HL-60 (cell line): ENCODE data around the gene PNMA1.

ENCODE experiments used
- DNase-seq, 2 experiments: peaks; one replicate each; pipeline ENCODE4 v3.0.0-alpha.2; 2010 to 2020; ENCODE audit warnings: low read depth in 1 of 2, low spot score in 1 of 2
- H3K27ac ChIP-seq: fragments of 250-450 bp; sonication (Bioruptor Pico); replicated peaks from 2 replicates; pipeline ENCODE4 v1.5.1; 2020; ENCODE audit warnings: mild to moderate bottlenecking, moderate library complexity
- H3K27me3 ChIP-seq: fragments of 250-450 bp; sonication (Bioruptor Pico); 2 replicates; pipeline ENCODE4 v1.5.1; 2021; ENCODE audit warnings: mild to moderate bottlenecking, moderate library complexity; ENCODE audit not compliant: insufficient read depth, poor library complexity, severe bottlenecking
- H3K4me3 ChIP-seq: replicated peaks from 2 replicates; pipeline ENCODE4 v1.5.1; 2011; ENCODE audit warnings: mild to moderate bottlenecking, control low read depth, low read length; ENCODE audit not compliant: insufficient read depth
- CTCF ChIP-seq: IDR thresholded peaks from one replicate; pipeline ENCODE4 v1.5.1; 2011; ENCODE audit warnings: low read length, control low read depth, inconsistent platforms; ENCODE audit not compliant: insufficient read depth
- GABPA ChIP-seq: IDR thresholded peaks from 2 replicates; pipeline ENCODE4 v1.6.1; 2012; ENCODE audit warnings: low read depth
- POLR2AphosphoS5 ChIP-seq: IDR thresholded peaks from 2 replicates; pipeline ENCODE4 v1.6.1; 2012; ENCODE audit warnings: low read depth
- REST ChIP-seq: IDR thresholded peaks from 2 replicates; pipeline ENCODE4 v1.6.1; 2012; ENCODE audit warnings: low read depth; ENCODE audit not compliant: insufficient replicate concordance
- SPI1 ChIP-seq: IDR thresholded peaks from 2 replicates; pipeline ENCODE4 v1.6.1; 2012; ENCODE audit warnings: low read depth, mild to moderate bottlenecking, borderline replicate concordance

PNMA1 gene

GRCh38 chr14:73753124-73753886 is 39.1 kb upstream of the PNMA1 start:
- Histone ChIP-seq H3K4me3 (peak overlapping the region; percentile 6; the same call in 1 of the 2 replicates), H3K27me3 (no peaks in the 10 kb centered on the region), H3K27ac (peak overlapping the region; percentile 95)
- DNase-seq, result peak in 1 of 2 experiments; percentile 71
- TF ChIP-seq GABPA (0 out of 2 replicates have a peak, but pooled peaks have one; percentile 20), CTCF (no peak), SPI1 (peak; percentile 12; the same call in 1 of the 2 replicates), REST (no peak), POLR2AphosphoS5 (peak; percentile 65)

- Histone ChIP-seq H3K4me3 (no peak overlapping the region), H3K27ac (peak overlapping the region; percentile 95), H3K27me3 (no peaks in the 10 kb centered on the region)
- DNase-seq, result no peak
- TF ChIP-seq POLR2AphosphoS5, result no peak
- TF ChIP-seq SPI1, result no peak
- TF ChIP-seq GABPA, result no peak
- TF ChIP-seq CTCF, result no peak
- no peak for TF ChIP-seq REST
These were observed 38.3 kb upstream of the PNMA1 start for GRCh38 chr14:73752297-73752992.

- peak overlapping the region; percentile 95 for H3K27ac ChIP-seq
- no peak for TF ChIP-seq REST
- no peak for TF ChIP-seq SPI1
- no peak for TF ChIP-seq GABPA
- TF ChIP-seq POLR2AphosphoS5, result no peak
- no peak for TF ChIP-seq CTCF
- H3K27me3 ChIP-seq, result no peaks in the 10 kb centered on the region
- peak in 1 of 2 experiments; percentile 37 for DNase-seq
- H3K4me3 ChIP-seq, result no peak overlapping the region
These were observed 37.0 kb upstream of the PNMA1 start for GRCh38 chr14:73751157-73751691.
